ENCODE results near the gene TTC3. TPM values are rescaled to one million over a fixed set of nuclear protein-coding genes. Genes with fewer than 3 reads are reported as not detected.

The TTC3 gene
- total and polyA plus RNA-seq, 7 experiments from 2014 or later = 66.6 to 208 (median 139) TPM

- no peaks in the 10 kb centered on the region for H3K9me3 ChIP-seq (ENCODE audit: control insufficient read depth in 2 of 3, low read length in 3 of 3)
- H3K27ac ChIP-seq (ENCODE audit: low read depth, low read length) = peak overlapping the region; percentile 26
- intact Hi-C loops (cut with micrococcal nuclease) = loop anchor here in 1 of 2 donors (2.0 kb wide), 1 partner anchor 29 kb away; the partner anchor contains the start of gene VPS26C
- peaks cover 0 to 16% of the 10 kb centered on the region in 2 donors for H3K4me1 ChIP-seq (ENCODE audit: control insufficient read depth in 2 of 2, insufficient read depth in 2 of 2, low read length in 2 of 2)
- H3K4me1 Mint-ChIP-seq = peaks cover 23 to 57% (median 33%) of the 10 kb centered on the region in 7 donors
- peaks cover 4 to 53% (median 4%) of the 10 kb centered on the region in 3 experiments for H3K36me3 ChIP-seq (ENCODE audit: control insufficient read depth in 2 of 3, insufficient read depth in 3 of 3, low read length in 3 of 3)
- ChIA-PET CTCF (no interaction called here), POLR2A (no interaction called here)
- ATAC-seq = peak; percentile 60
- peaks cover 7 to 38% (median 16%) of the 10 kb centered on the region in 5 donors for H3K36me3 Mint-ChIP-seq
- H3K27ac Mint-ChIP-seq = peak overlapping the region; percentile 74 to 89 (median 88)
- H3K27me3 Mint-ChIP-seq = no peaks in the 10 kb centered on the region
- no peaks in the 10 kb centered on the region for H3K9me3 Mint-ChIP-seq
- peak overlapping the region in 5 of 10 donors; percentile 0 to 68 (median 27) for H3K4me3 Mint-ChIP-seq
- H3K27me3 ChIP-seq (ENCODE audit: control insufficient read depth in 2 of 2, insufficient read depth in 2 of 2, low read length in 2 of 2) = no peaks in the 10 kb centered on the region
- DNase-seq = peak in 3 of 9 donors; percentile 16 to 21 (median 20)
- H3K4me3 ChIP-seq (ENCODE audit: low read length) = no peak overlapping the region
Observed at GRCh38 chr21:37237764-37238163, 164.7 kb downstream of the TTC3 start.

GRCh38 chr21:37240978-37241377 lies 167.9 kb downstream of the TTC3 start:
- Histone ChIP-seq H3K9me3 (ENCODE audit: control insufficient read depth in 2 of 3, low read length in 3 of 3) (no peaks in the 10 kb centered on the region), H3K27me3 (ENCODE audit: control insufficient read depth in 2 of 2, insufficient read depth in 2 of 2, low read length in 2 of 2) (no peaks in the 10 kb centered on the region), H3K36me3 (ENCODE audit: control insufficient read depth in 2 of 3, insufficient read depth in 3 of 3, low read length in 3 of 3) (peaks cover 4 to 37% (median 4%) of the 10 kb centered on the region in 3 experiments), H3K27ac (ENCODE audit: low read depth, low read length) (no peak overlapping the region), H3K4me3 (ENCODE audit: low read length) (no peak overlapping the region), H3K4me1 (ENCODE audit: control insufficient read depth in 2 of 2, insufficient read depth in 2 of 2, low read length in 2 of 2) (peaks cover 19 to 34% of the 10 kb centered on the region in 2 donors)
- intact Hi-C loops (cut with micrococcal nuclease) = no loop called here
- CTCF ChIA-PET = no interaction called here
- peaks cover 48 to 87% (median 65%) of the 10 kb centered on the region in 7 donors for H3K4me1 Mint-ChIP-seq
- H3K27ac Mint-ChIP-seq = peak overlapping the region in 7 of 9 donors; percentile 12 to 75 (median 59)
- POLR2A ChIA-PET = no interaction called here
- ATAC-seq (no peak), DNase-seq (no peak)
- H3K9me3 Mint-ChIP-seq = peaks cover 0 to 3% (median 0%) of the 10 kb centered on the region in 11 donors
- H3K36me3 Mint-ChIP-seq = peaks cover 8 to 49% (median 16%) of the 10 kb centered on the region in 5 donors
- H3K27me3 Mint-ChIP-seq = no peaks in the 10 kb centered on the region
- H3K4me3 Mint-ChIP-seq = no peak overlapping the region

- Mint-ChIP-seq H3K27me3 (no peaks in the 10 kb centered on the region), H3K36me3 (peaks cover 8 to 50% (median 16%) of the 10 kb centered on the region in 5 donors), H3K27ac (peak overlapping the region in 5 of 9 donors; percentile 12 to 63 (median 52)), H3K4me3 (no peak overlapping the region), H3K9me3 (peaks cover 0 to 3% (median 0%) of the 10 kb centered on the region in 11 donors), H3K4me1 (peaks cover 52 to 90% (median 70%) of the 10 kb centered on the region in 7 donors)
- no peaks in the 10 kb centered on the region for H3K27me3 ChIP-seq (ENCODE audit: control insufficient read depth in 2 of 2, insufficient read depth in 2 of 2, low read length in 2 of 2)
- intact Hi-C loops (cut with micrococcal nuclease) = no loop called here
- POLR2A ChIA-PET = no interaction called here
- H3K4me3 ChIP-seq (ENCODE audit: low read length) = no peak overlapping the region
- no peak overlapping the region for H3K27ac ChIP-seq (ENCODE audit: low read depth, low read length)
- CTCF ChIA-PET = no interaction called here
- H3K9me3 ChIP-seq (ENCODE audit: control insufficient read depth in 2 of 3, low read length in 3 of 3) = no peaks in the 10 kb centered on the region
- peaks cover 4 to 33% (median 4%) of the 10 kb centered on the region in 3 experiments for H3K36me3 ChIP-seq (ENCODE audit: control insufficient read depth in 2 of 3, insufficient read depth in 3 of 3, low read length in 3 of 3)
- ATAC-seq (no peak), DNase-seq (no peak)
- peaks cover 19 to 34% of the 10 kb centered on the region in 2 donors for H3K4me1 ChIP-seq (ENCODE audit: control insufficient read depth in 2 of 2, insufficient read depth in 2 of 2, low read length in 2 of 2)
Observed at GRCh38 chr21:37241426-37241825, 168.4 kb downstream of the TTC3 start.

- DNase-seq (no peak), ATAC-seq (no peak)
- no peaks in the 10 kb centered on the region for H3K27me3 Mint-ChIP-seq
- POLR2A ChIA-PET = interaction anchor here (1.5 to 2.8 kb wide), 2 partner anchors 21 to 23 kb away, joined by 3 to 8 read pairs; partner anchors contain the start of gene VPS26C
- H3K4me1 Mint-ChIP-seq = peaks cover 50 to 78% (median 71%) of the 10 kb centered on the region in 7 donors
- no peaks in the 10 kb centered on the region for H3K27me3 ChIP-seq (ENCODE audit: control insufficient read depth in 2 of 2, insufficient read depth in 2 of 2, low read length in 2 of 2)
- intact Hi-C loops (cut with micrococcal nuclease) = loop anchor here in 1 of 2 donors (2.0 kb wide), 2 partner anchors 23 kb away; partner anchors contain the start of gene VPS26C
- peak overlapping the region in 8 of 9 donors; percentile 60 to 88 (median 80) for H3K27ac Mint-ChIP-seq
- peak overlapping the region in 3 of 10 donors; percentile 19 to 87 (median 76) for H3K4me3 Mint-ChIP-seq
- H3K36me3 ChIP-seq (ENCODE audit: control insufficient read depth in 2 of 3, insufficient read depth in 3 of 3, low read length in 3 of 3) = peaks cover 0 to 20% (median 0%) of the 10 kb centered on the region in 3 experiments
- CTCF ChIA-PET = no interaction called here
- H3K9me3 Mint-ChIP-seq = peaks cover 0 to 3% (median 0%) of the 10 kb centered on the region in 11 donors
- H3K4me1 ChIP-seq (ENCODE audit: control insufficient read depth in 2 of 2, insufficient read depth in 2 of 2, low read length in 2 of 2) = peaks cover 18 to 19% of the 10 kb centered on the region in 2 donors
- no peak overlapping the region for H3K4me3 ChIP-seq (ENCODE audit: low read length)
- peaks cover 2 to 40% (median 5%) of the 10 kb centered on the region in 5 donors for H3K36me3 Mint-ChIP-seq
- no peak overlapping the region for H3K27ac ChIP-seq (ENCODE audit: low read depth, low read length)
- H3K9me3 ChIP-seq (ENCODE audit: control insufficient read depth in 2 of 3, low read length in 3 of 3) = no peaks in the 10 kb centered on the region
Observed at GRCh38 chr21:37243961-37244360, 170.9 kb downstream of the TTC3 start.

- no peak overlapping the region for H3K4me3 ChIP-seq (ENCODE audit: low read length)
Observed at GRCh38 chr21:37244501-37245095, 171.5 kb downstream of the TTC3 start.

GRCh38 chr21:37245151-37245550 lies 172.1 kb downstream of the TTC3 start:
- intact Hi-C loops (cut with micrococcal nuclease) = loop anchor here in 1 of 2 donors (2.0 kb wide), 2 partner anchors 22 to 24 kb away; partner anchors contain the start of gene VPS26C

More at GRCh38 chr21:37244501-37245095, 171.5 kb downstream of the TTC3 start:
- CTCF ChIA-PET = no interaction called here
- Mint-ChIP-seq H3K4me1 (peaks cover 56 to 78% (median 72%) of the 10 kb centered on the region in 7 donors), H3K27me3 (no peaks in the 10 kb centered on the region), H3K27ac (peak overlapping the region; percentile 60 to 88 (median 78)), H3K36me3 (peaks cover 0 to 40% (median 5%) of the 10 kb centered on the region in 5 donors), H3K9me3 (peaks cover 0 to 3% (median 0%) of the 10 kb centered on the region in 11 donors), H3K4me3 (peak overlapping the region; percentile 54 to 87 (median 73))
- Histone ChIP-seq H3K4me1 (ENCODE audit: control insufficient read depth in 2 of 2, insufficient read depth in 2 of 2, low read length in 2 of 2) (peaks cover 20 to 22% of the 10 kb centered on the region in 2 donors), H3K27ac (ENCODE audit: low read depth, low read length) (peak overlapping the region; percentile 39), H3K36me3 (ENCODE audit: control insufficient read depth in 2 of 3, insufficient read depth in 3 of 3, low read length in 3 of 3) (peaks cover 0 to 19% (median 0%) of the 10 kb centered on the region in 3 experiments), H3K9me3 (ENCODE audit: control insufficient read depth in 2 of 3, low read length in 3 of 3) (no peaks in the 10 kb centered on the region), H3K27me3 (ENCODE audit: control insufficient read depth in 2 of 2, insufficient read depth in 2 of 2, low read length in 2 of 2) (no peaks in the 10 kb centered on the region)
- intact Hi-C loops (cut with micrococcal nuclease) = loop anchor here in 1 of 2 donors (2.0 kb wide), 2 partner anchors 22 to 24 kb away; partner anchors contain the start of gene VPS26C
- DNase-seq (peak in 1 of 9 donors; percentile 11), ATAC-seq (peak; percentile 18)
- POLR2A ChIA-PET = interaction anchor here (1.1 to 2.8 kb wide), 3 partner anchors 13 to 23 kb away, joined by 3 to 8 read pairs (median 3); partner anchors contain the start of gene VPS26C

More at GRCh38 chr21:37245151-37245550, 172.1 kb downstream of the TTC3 start:
- ChIA-PET POLR2A (interaction anchor here (1.1 to 2.8 kb wide), 3 partner anchors 12 to 22 kb away, joined by 3 to 8 read pairs (median 3); partner anchors contain the start of gene VPS26C), CTCF (interaction anchor here (0.7 kb wide), 1 partner anchor 14 kb away, joined by 5 read pairs; no protein-coding TSS in a partner anchor)
- Histone ChIP-seq H3K4me1 (ENCODE audit: control insufficient read depth in 2 of 2, insufficient read depth in 2 of 2, low read length in 2 of 2) (peaks cover 23 to 24% of the 10 kb centered on the region in 2 donors), H3K27ac (ENCODE audit: low read depth, low read length) (peak overlapping the region; percentile 39), H3K4me3 (ENCODE audit: low read length) (no peak overlapping the region), H3K9me3 (ENCODE audit: control insufficient read depth in 2 of 3, low read length in 3 of 3) (no peaks in the 10 kb centered on the region), H3K27me3 (ENCODE audit: control insufficient read depth in 2 of 2, insufficient read depth in 2 of 2, low read length in 2 of 2) (no peaks in the 10 kb centered on the region), H3K36me3 (ENCODE audit: control insufficient read depth in 2 of 3, insufficient read depth in 3 of 3, low read length in 3 of 3) (peaks cover 0 to 13% (median 0%) of the 10 kb centered on the region in 3 experiments)
- H3K36me3 Mint-ChIP-seq = peaks cover 0 to 41% (median 5%) of the 10 kb centered on the region in 5 donors
- DNase-seq = no peak
- H3K4me3 Mint-ChIP-seq = peak overlapping the region; percentile 54 to 87 (median 73)
- H3K27ac Mint-ChIP-seq = peak overlapping the region; percentile 60 to 88 (median 78)
- peaks cover 57 to 80% (median 75%) of the 10 kb centered on the region in 7 donors for H3K4me1 Mint-ChIP-seq
- no peaks in the 10 kb centered on the region for H3K27me3 Mint-ChIP-seq
- peaks cover 0 to 3% (median 0%) of the 10 kb centered on the region in 11 donors for H3K9me3 Mint-ChIP-seq
- ATAC-seq = no peak

Data from naive thymus-derived CD4-positive, alpha-beta T cell (primary cell).